Daoy (cell line): ENCODE measurements around the gene LHPP. TPM values are rescaled to one million over a fixed set of nuclear protein-coding genes. Genes with fewer than 3 reads are reported as not detected.

ENCODE experiments used
- DNase-seq: peaks from one replicate; pipeline ENCODE4 v3.0.0-alpha.2; 2015; ENCODE audit warnings: low read depth
- total RNA-seq: library from RNA; depleted of rRNA; stranded (reverse); fragments of >200 nt; shearing (Covaris generic); gene quantifications from 2 replicates; pipeline ENCODE4 v1.2.3, GENCODE V29; 2014

The LHPP gene
- total RNA-seq, 1 experiment from 2014 or later, result 2.6 TPM

GRCh38 chr10:124552691-124553276 is 91.2 kb downstream of the LHPP start:
- DNase-seq, result no peak

- DNase-seq, result no peak
Observed at GRCh38 chr10:124554085-124554858, 92.6 kb downstream of the LHPP start.

- no peak for DNase-seq
Observed at GRCh38 chr10:124557167-124557566, 95.5 kb downstream of the LHPP start.

GRCh38 chr10:124557648-124558338 is 96.2 kb downstream of the LHPP start:
- DNase-seq, result no peak

- no peak for DNase-seq
Observed at GRCh38 chr10:124558339-124559321, 97.0 kb downstream of the LHPP start.

GRCh38 chr10:124559372-124560132 is 97.9 kb downstream of the LHPP start:
- DNase-seq, result no peak

GRCh38 chr10:124560377-124561105 is 98.9 kb downstream of the LHPP start:
- no peak for DNase-seq

GRCh38 chr10:124561206-124561605 is 99.6 kb downstream of the LHPP start:
- no peak for DNase-seq

GRCh38 chr10:124562425-124563060 is 100.9 kb downstream of the LHPP start:
- DNase-seq, result no peak

GRCh38 chr10:124563320-124564040 is 101.9 kb downstream of the LHPP start:
- DNase-seq, result no peak

GRCh38 chr10:124564881-124565280 is 103.3 kb downstream of the LHPP start:
- DNase-seq, result no peak

- peak; percentile 31 for DNase-seq
Observed at GRCh38 chr10:124565565-124566221, 104.1 kb downstream of the LHPP start.

- DNase-seq, result no peak
Observed at GRCh38 chr10:124566222-124566888, 104.7 kb downstream of the LHPP start.

- no peak for DNase-seq
Observed at GRCh38 chr10:124566981-124567835, 105.6 kb downstream of the LHPP start.

GRCh38 chr10:124568339-124568738 is 106.7 kb downstream of the LHPP start:
- no peak for DNase-seq

- DNase-seq, result no peak
Observed at GRCh38 chr10:124568848-124569622, 107.4 kb downstream of the LHPP start.
